ENCODE measurements around the gene DMD. TPM values are rescaled to one million over a fixed set of nuclear protein-coding genes. Genes with fewer than 3 reads are reported as not detected.

Gene DMD
- total RNA-seq, 2 donors from 2014 or later: 2.8 to 3.4 TPM

- H3K4me3 Mint-ChIP-seq: no peak overlapping the region
- H3K27me3 Mint-ChIP-seq: no peaks in the 10 kb centered on the region
- ATAC-seq (no peak), DNase-seq (ENCODE audit: low spot score) (no peak)
- no peak overlapping the region for H3K27ac Mint-ChIP-seq
- H3K9me3 Mint-ChIP-seq: no peaks in the 10 kb centered on the region
- no peaks in the 10 kb centered on the region for H3K36me3 Mint-ChIP-seq
- no peaks in the 10 kb centered on the region for H3K4me1 Mint-ChIP-seq (ENCODE audit: low read depth in 2 of 2)
These were observed 1541.1 kb downstream of the DMD start for GRCh38 chrX:31670245-31670644.

GRCh38 chrX:31665454-31665853 lies 1545.9 kb downstream of the DMD start:
- DNase-seq (ENCODE audit: low spot score) (no peak), ATAC-seq (no peak)
- Mint-ChIP-seq H3K4me3 (no peak overlapping the region), H3K27me3 (peaks cover 0 to 2% of the 10 kb centered on the region in 2 donors), H3K27ac (no peak overlapping the region), H3K4me1 (ENCODE audit: low read depth in 2 of 2) (no peaks in the 10 kb centered on the region), H3K36me3 (no peaks in the 10 kb centered on the region), H3K9me3 (no peaks in the 10 kb centered on the region)

GRCh38 chrX:31663172-31663571 lies 1548.2 kb downstream of the DMD start:
- no peak overlapping the region for H3K27ac Mint-ChIP-seq
- no peaks in the 10 kb centered on the region for H3K9me3 Mint-ChIP-seq
- H3K36me3 Mint-ChIP-seq: no peaks in the 10 kb centered on the region
- peaks cover 0 to 2% of the 10 kb centered on the region in 2 donors for H3K27me3 Mint-ChIP-seq
- DNase-seq (ENCODE audit: low spot score): no peak
- no peaks in the 10 kb centered on the region for H3K4me1 Mint-ChIP-seq (ENCODE audit: low read depth in 2 of 2)
- H3K4me3 Mint-ChIP-seq: no peak overlapping the region
- no peak for ATAC-seq

DNA sequence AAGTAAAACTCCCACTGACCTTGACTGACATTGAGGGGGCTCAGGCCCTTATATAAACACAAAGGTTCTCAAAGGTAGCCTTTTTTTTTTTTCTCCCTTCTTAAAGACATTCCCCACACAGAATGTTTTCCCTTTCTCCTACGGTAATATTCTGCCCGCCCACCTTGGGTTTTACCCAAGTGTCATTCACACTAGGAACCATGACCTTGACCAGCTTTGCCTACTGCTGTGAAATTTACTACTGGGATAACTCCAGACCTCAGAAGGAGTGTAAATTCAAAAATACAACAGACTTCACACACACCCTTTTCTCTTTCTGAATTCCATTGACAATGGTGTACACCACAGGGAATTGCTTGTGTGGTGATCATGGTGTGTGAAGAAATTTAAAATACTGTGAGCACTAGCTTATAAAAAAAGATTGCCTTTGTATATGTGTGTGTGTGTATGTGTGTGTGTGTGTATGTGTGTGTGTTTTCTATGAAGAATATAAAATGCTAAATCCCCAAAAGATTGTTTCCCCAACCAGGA lies 1550.0 kb downstream of the DMD start:
- peaks cover 0 to 2% of the 10 kb centered on the region in 2 donors for H3K27me3 Mint-ChIP-seq
- no peak overlapping the region for H3K4me3 Mint-ChIP-seq
- no peak for DNase-seq (ENCODE audit: low spot score)
- H3K9me3 Mint-ChIP-seq: no peaks in the 10 kb centered on the region
- H3K4me1 Mint-ChIP-seq (ENCODE audit: low read depth in 2 of 2): no peaks in the 10 kb centered on the region
- ATAC-seq: no peak
- no peak overlapping the region for H3K27ac Mint-ChIP-seq
- no peaks in the 10 kb centered on the region for H3K36me3 Mint-ChIP-seq

- Mint-ChIP-seq H3K36me3 (no peaks in the 10 kb centered on the region), H3K4me3 (no peak overlapping the region), H3K9me3 (no peaks in the 10 kb centered on the region), H3K27me3 (no peaks in the 10 kb centered on the region), H3K4me1 (ENCODE audit: low read depth in 2 of 2) (no peaks in the 10 kb centered on the region), H3K27ac (no peak overlapping the region)
- ATAC-seq: no peak
- DNase-seq (ENCODE audit: low spot score): no peak
These were observed 1553.0 kb downstream of the DMD start for GRCh38 chrX:31658360-31658759.

GRCh38 chrX:31656013-31656412 lies 1555.3 kb downstream of the DMD start:
- Mint-ChIP-seq H3K36me3 (no peaks in the 10 kb centered on the region), H3K4me3 (no peak overlapping the region), H3K9me3 (no peaks in the 10 kb centered on the region), H3K27me3 (no peaks in the 10 kb centered on the region), H3K4me1 (ENCODE audit: low read depth in 2 of 2) (no peaks in the 10 kb centered on the region), H3K27ac (no peak overlapping the region)
- DNase-seq (ENCODE audit: low spot score) (no peak), ATAC-seq (no peak)

- DNase-seq (ENCODE audit: low spot score) (no peak), ATAC-seq (no peak)
- Mint-ChIP-seq H3K4me1 (ENCODE audit: low read depth in 2 of 2) (no peaks in the 10 kb centered on the region), H3K4me3 (no peak overlapping the region), H3K9me3 (peaks cover 4% of the 10 kb centered on the region), H3K27ac (no peak overlapping the region), H3K36me3 (no peaks in the 10 kb centered on the region), H3K27me3 (no peaks in the 10 kb centered on the region)
These were observed 1557.9 kb downstream of the DMD start for GRCh38 chrX:31653422-31653821.

GRCh38 chrX:31652650-31653049 lies 1558.7 kb downstream of the DMD start:
- Mint-ChIP-seq H3K4me3 (no peak overlapping the region), H3K4me1 (ENCODE audit: low read depth in 2 of 2) (no peaks in the 10 kb centered on the region), H3K9me3 (peaks cover 4% of the 10 kb centered on the region), H3K27ac (no peak overlapping the region), H3K36me3 (no peaks in the 10 kb centered on the region), H3K27me3 (no peaks in the 10 kb centered on the region)
- ATAC-seq (no peak), DNase-seq (ENCODE audit: low spot score) (no peak)

GRCh38 chrX:31649201-31649600 lies 1562.1 kb downstream of the DMD start:
- Mint-ChIP-seq H3K27ac (no peak overlapping the region), H3K9me3 (peaks cover 4% of the 10 kb centered on the region), H3K36me3 (no peaks in the 10 kb centered on the region), H3K4me1 (ENCODE audit: low read depth in 2 of 2) (no peaks in the 10 kb centered on the region), H3K4me3 (no peak overlapping the region), H3K27me3 (no peaks in the 10 kb centered on the region)
- no peak for ATAC-seq
- no peak for DNase-seq (ENCODE audit: low spot score)

DNA sequence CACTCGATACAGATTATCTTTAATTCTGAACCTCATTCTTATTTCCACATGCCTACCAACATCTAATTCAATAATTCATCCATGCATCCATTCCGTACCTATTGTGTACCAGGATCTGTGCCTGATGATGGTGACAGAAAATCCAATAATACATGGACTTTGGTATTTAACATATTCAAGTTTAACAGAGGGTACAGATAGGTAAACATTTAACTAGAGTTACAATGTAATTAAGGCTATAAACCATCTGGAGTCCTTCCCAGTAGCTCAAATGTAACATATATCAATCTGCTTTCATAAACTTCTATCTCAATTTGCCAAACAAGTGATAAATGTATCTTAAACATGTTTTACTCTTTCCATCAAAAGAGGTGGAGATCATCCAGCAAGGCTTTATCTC lies 1578.0 kb downstream of the DMD start:
- H3K27me3 Mint-ChIP-seq: no peaks in the 10 kb centered on the region
- H3K27ac Mint-ChIP-seq: no peak overlapping the region
- no peaks in the 10 kb centered on the region for H3K36me3 Mint-ChIP-seq
- no peak overlapping the region for H3K4me3 Mint-ChIP-seq
- no peaks in the 10 kb centered on the region for H3K4me1 Mint-ChIP-seq (ENCODE audit: low read depth in 2 of 2)
- ATAC-seq: no peak
- no peak for DNase-seq (ENCODE audit: low spot score)
- no peaks in the 10 kb centered on the region for H3K9me3 Mint-ChIP-seq

- H3K27me3 Mint-ChIP-seq: no peaks in the 10 kb centered on the region
These were observed 1582.2 kb downstream of the DMD start for GRCh38 chrX:31629195-31629594.

DNA sequence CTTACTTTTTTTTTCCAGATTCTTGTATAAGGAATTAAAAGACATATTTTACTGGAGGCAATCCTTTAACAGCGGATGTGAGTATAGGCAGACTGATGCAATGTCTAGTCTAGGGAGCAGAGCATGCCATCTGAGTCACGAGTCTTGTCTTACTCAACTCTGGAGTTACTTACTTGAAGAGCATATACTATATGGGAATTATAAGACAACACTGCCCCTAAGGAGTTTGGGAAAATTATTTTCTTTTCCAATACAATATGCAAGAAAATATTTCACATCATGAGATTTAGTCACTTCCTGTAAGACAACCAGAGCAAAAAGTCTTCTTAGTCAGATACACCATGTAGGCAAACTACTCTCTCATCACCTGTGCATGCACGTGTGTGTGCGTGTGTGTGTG lies 1602.2 kb downstream of the DMD start:
- Mint-ChIP-seq H3K36me3 (no peaks in the 10 kb centered on the region), H3K4me1 (ENCODE audit: low read depth in 2 of 2) (no peaks in the 10 kb centered on the region), H3K4me3 (no peak overlapping the region), H3K27me3 (no peaks in the 10 kb centered on the region), H3K27ac (no peak overlapping the region), H3K9me3 (no peaks in the 10 kb centered on the region)
- DNase-seq (ENCODE audit: low spot score): no peak
- no peak for ATAC-seq

More at GRCh38 chrX:31629195-31629594, 1582.2 kb downstream of the DMD start:
- H3K27ac Mint-ChIP-seq: no peak overlapping the region
- ATAC-seq: no peak
- no peaks in the 10 kb centered on the region for H3K36me3 Mint-ChIP-seq
- H3K4me1 Mint-ChIP-seq (ENCODE audit: low read depth in 2 of 2): no peaks in the 10 kb centered on the region
- no peak overlapping the region for H3K4me3 Mint-ChIP-seq
- H3K9me3 Mint-ChIP-seq: no peaks in the 10 kb centered on the region
- no peak for DNase-seq (ENCODE audit: low spot score)

GRCh38 chrX:31608638-31609037 lies 1602.7 kb downstream of the DMD start:
- H3K4me1 Mint-ChIP-seq (ENCODE audit: low read depth in 2 of 2): no peaks in the 10 kb centered on the region
- H3K4me3 Mint-ChIP-seq: no peak overlapping the region
- no peak overlapping the region for H3K27ac Mint-ChIP-seq
- DNase-seq (ENCODE audit: low spot score) (no peak), ATAC-seq (no peak)
- no peaks in the 10 kb centered on the region for H3K27me3 Mint-ChIP-seq
- H3K9me3 Mint-ChIP-seq: no peaks in the 10 kb centered on the region
- H3K36me3 Mint-ChIP-seq: no peaks in the 10 kb centered on the region

GRCh38 chrX:31606771-31607170 lies 1604.6 kb downstream of the DMD start:
- DNase-seq (ENCODE audit: low spot score) (no peak), ATAC-seq (no peak)
- Mint-ChIP-seq H3K27me3 (no peaks in the 10 kb centered on the region), H3K4me1 (ENCODE audit: low read depth in 2 of 2) (no peaks in the 10 kb centered on the region), H3K9me3 (no peaks in the 10 kb centered on the region), H3K4me3 (no peak overlapping the region), H3K36me3 (no peaks in the 10 kb centered on the region), H3K27ac (no peak overlapping the region)

DNA sequence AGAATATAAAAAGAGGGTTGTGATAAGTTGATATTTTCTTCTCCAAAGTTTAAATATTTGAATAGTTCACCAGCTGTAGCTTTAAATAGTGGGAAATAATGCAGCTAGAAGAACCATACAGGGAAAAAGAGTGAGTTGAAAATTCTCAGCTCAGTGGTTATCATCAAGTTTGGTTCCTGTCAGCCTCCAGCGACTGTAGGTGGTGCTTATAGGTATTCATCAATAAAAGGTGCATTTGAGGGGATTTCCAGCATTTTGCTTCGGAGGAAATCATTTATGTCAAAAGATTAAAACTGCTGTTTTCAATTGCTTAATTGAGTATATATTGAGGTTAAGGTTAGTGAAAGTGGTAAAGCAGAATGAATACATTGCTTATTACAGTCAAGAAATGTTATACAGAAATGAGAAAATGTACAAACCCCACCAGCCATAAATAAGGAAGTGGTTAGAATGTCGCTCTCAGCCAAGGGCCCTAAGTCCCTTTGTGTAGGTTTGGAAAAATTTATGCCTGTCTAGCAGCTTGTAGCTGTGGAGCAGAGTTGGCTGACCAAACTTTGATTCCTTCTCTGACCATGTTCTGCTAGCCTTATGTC lies 1606.6 kb downstream of the DMD start:
- H3K4me3 Mint-ChIP-seq: no peak overlapping the region
- ATAC-seq: no peak

More for the DNA sequence above, 1606.6 kb downstream of the DMD start:
- DNase-seq (ENCODE audit: low spot score): no peak
- H3K27me3 Mint-ChIP-seq: no peaks in the 10 kb centered on the region
- no peaks in the 10 kb centered on the region for H3K4me1 Mint-ChIP-seq (ENCODE audit: low read depth in 2 of 2)
- no peaks in the 10 kb centered on the region for H3K9me3 Mint-ChIP-seq
- H3K27ac Mint-ChIP-seq: no peak overlapping the region
- no peaks in the 10 kb centered on the region for H3K36me3 Mint-ChIP-seq
